Skeletal muscle satellite cell (primary cell): Measurements from ENCODE around the gene CAPN2. TPM values are rescaled to one million over a fixed set of nuclear protein-coding genes. Genes with fewer than 3 reads are reported as not detected.
A peak's percentile ranks its signal among the peaks of the same experiment; 100 is the strongest.
"Not testable (repeated sequence)": the region's sequence is repeated elsewhere in the genome, so short reads cannot be mapped to it uniquely, and the experiment has no call there.

Source experiments
- H3K27me3 ChIP-seq: 2 replicates; pipeline ENCODE4 v1.7.0; 2013; ENCODE audit warnings: low read length; ENCODE audit not compliant: control insufficient read depth, insufficient read depth
- H3K36me3 ChIP-seq: 2 replicates; pipeline ENCODE4 v1.7.0; 2013; ENCODE audit warnings: mild to moderate bottlenecking, control low read depth, low read length; ENCODE audit not compliant: insufficient read depth
- H3K4me1 ChIP-seq: 2 replicates; pipeline ENCODE4 v1.7.0; 2013; ENCODE audit warnings: low read length; ENCODE audit not compliant: control insufficient read depth, insufficient read depth
- H3K4me2 ChIP-seq: 2 replicates; pipeline ENCODE4 v1.7.0; 2013; ENCODE audit warnings: mild to moderate bottlenecking, low read length
- H3K4me3 ChIP-seq: 2 replicates; pipeline ENCODE4 v1.7.0; 2013; ENCODE audit warnings: low read length
- H3K9ac ChIP-seq: 2 replicates; pipeline ENCODE4 v1.7.0; 2013; ENCODE audit warnings: mild to moderate bottlenecking, low read depth, low read length, moderate library complexity
- H3K9me3 ChIP-seq: replicated peaks from 2 replicates; pipeline ENCODE4 v1.7.0; 2013; ENCODE audit warnings: mild to moderate bottlenecking, control low read depth, low read length
- small RNA-seq: library from RNA; depleted of rRNA; stranded (forward); fragments of <200 nt; gene quantifications from one replicate; pipeline ENCODE3, GENCODE V24; 2012

Gene CAPN2

GRCh38 chr1:223815020-223815853, 102.9 kb downstream of the CAPN2 start:
- peaks cover 24% of the 10 kb centered on the region for H3K36me3 ChIP-seq
- peak overlapping the region; percentile 18 for H3K4me2 ChIP-seq
- peaks cover 34% of the 10 kb centered on the region for H3K4me1 ChIP-seq
- H3K9ac ChIP-seq: no peak overlapping the region
- no peak overlapping the region for H3K4me3 ChIP-seq
- H3K9me3 ChIP-seq: no peaks in the 10 kb centered on the region
- no peaks in the 10 kb centered on the region for H3K27me3 ChIP-seq

GRCh38 chr1:223815865-223816264, 103.5 kb downstream of the CAPN2 start:
- peaks cover 24% of the 10 kb centered on the region for H3K36me3 ChIP-seq

GRCh38 chr1:223817265-223817664, 104.9 kb downstream of the CAPN2 start:
- H3K9me3 ChIP-seq, H3K9ac ChIP-seq, H3K4me2 ChIP-seq, H3K4me3 ChIP-seq, H3K27me3 ChIP-seq: not testable (repeated sequence)
- peaks cover 41% of the 10 kb centered on the region for H3K4me1 ChIP-seq
- H3K36me3 ChIP-seq: peaks cover 20% of the 10 kb centered on the region

More at GRCh38 chr1:223815865-223816264, 103.5 kb downstream of the CAPN2 start:
- H3K9ac ChIP-seq: no peak overlapping the region
- peaks cover 34% of the 10 kb centered on the region for H3K4me1 ChIP-seq
- H3K4me3 ChIP-seq: no peak overlapping the region
- peak overlapping the region; percentile 63 for H3K4me2 ChIP-seq
- H3K9me3 ChIP-seq: no peaks in the 10 kb centered on the region
- no peaks in the 10 kb centered on the region for H3K27me3 ChIP-seq

GRCh38 chr1:223819730-223820514, 107.6 kb downstream of the CAPN2 start:
- Histone ChIP-seq H3K4me1 (peaks cover 49% of the 10 kb centered on the region), H3K9ac (no peak overlapping the region), H3K9me3 (no peaks in the 10 kb centered on the region)

GRCh38 chr1:223820515-223820858, 108.1 kb downstream of the CAPN2 start:
- Histone ChIP-seq H3K36me3 (peaks cover 6% of the 10 kb centered on the region), H3K4me1 (peaks cover 44% of the 10 kb centered on the region), H3K9me3 (no peaks in the 10 kb centered on the region), H3K9ac (peak overlapping the region; percentile 6), H3K4me2 (peak overlapping the region; percentile 47), H3K27me3 (no peaks in the 10 kb centered on the region), H3K4me3 (no peak overlapping the region)

More at GRCh38 chr1:223819730-223820514, 107.6 kb downstream of the CAPN2 start:
- peak overlapping the region; percentile 47 for H3K4me2 ChIP-seq
- no peak overlapping the region for H3K4me3 ChIP-seq
- no peaks in the 10 kb centered on the region for H3K27me3 ChIP-seq
- H3K36me3 ChIP-seq: peaks cover 6% of the 10 kb centered on the region

DNA sequence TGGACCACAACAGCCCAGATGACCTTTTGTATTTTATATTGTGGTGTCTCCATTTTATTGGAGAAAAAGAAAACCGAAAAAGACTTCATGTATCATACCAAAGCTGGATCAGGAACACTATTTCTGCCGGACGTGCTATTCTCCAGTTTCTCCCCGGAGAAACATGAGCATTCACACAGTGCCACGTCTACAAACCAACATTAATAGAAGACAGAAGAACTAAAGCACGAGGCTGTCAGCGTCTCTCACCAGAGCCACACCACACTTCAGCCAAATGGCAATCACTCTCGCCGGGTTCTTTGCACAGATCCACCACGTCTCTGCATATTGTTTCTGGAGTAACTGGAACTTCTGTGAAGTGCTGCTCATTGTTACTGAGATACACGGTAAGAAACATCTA, 108.6 kb downstream of the CAPN2 start:
- Histone ChIP-seq H3K9me3 (no peaks in the 10 kb centered on the region), H3K4me3 (no peak overlapping the region), H3K9ac (peak overlapping the region; percentile 6)

GRCh38 chr1:223824287-223824686, 111.9 kb downstream of the CAPN2 start:
- Histone ChIP-seq H3K4me1 (peaks cover 39% of the 10 kb centered on the region), H3K36me3 (peaks cover 6% of the 10 kb centered on the region)

More for the DNA sequence above, 108.6 kb downstream of the CAPN2 start:
- H3K4me1 ChIP-seq: peaks cover 39% of the 10 kb centered on the region
- H3K36me3 ChIP-seq: peaks cover 6% of the 10 kb centered on the region
- H3K4me2 ChIP-seq: peak overlapping the region; percentile 47
- no peaks in the 10 kb centered on the region for H3K27me3 ChIP-seq

GRCh38 chr1:223824712-223825111, 112.4 kb downstream of the CAPN2 start:
- Histone ChIP-seq H3K36me3 (peaks cover 5% of the 10 kb centered on the region), H3K4me3 (no peak overlapping the region), H3K27me3 (no peaks in the 10 kb centered on the region), H3K9me3 (no peaks in the 10 kb centered on the region), H3K4me1 (peaks cover 38% of the 10 kb centered on the region), H3K9ac (no peak overlapping the region), H3K4me2 (no peak overlapping the region)

More at GRCh38 chr1:223824287-223824686, 111.9 kb downstream of the CAPN2 start:
- Histone ChIP-seq H3K9me3 (no peaks in the 10 kb centered on the region), H3K4me3 (no peak overlapping the region), H3K4me2 (no peak overlapping the region), H3K27me3 (no peaks in the 10 kb centered on the region), H3K9ac (no peak overlapping the region)

Small RNA genes lying within 50 kb of the gene (small RNA-seq; reads per million reads assigned to genes)
- gene RNU6-1248P: not detected
